HG03066 (cell line): ENCODE results near the gene COL9A2.

Source experiments
- ATAC-seq: cut with Tn5 transposase; IDR thresholded peaks from one replicate; pipeline ENCODE4 v1.9.1; 2021; ENCODE audit warnings: low read depth; ENCODE audit not compliant: unreplicated experiment

The COL9A2 gene

DNA sequence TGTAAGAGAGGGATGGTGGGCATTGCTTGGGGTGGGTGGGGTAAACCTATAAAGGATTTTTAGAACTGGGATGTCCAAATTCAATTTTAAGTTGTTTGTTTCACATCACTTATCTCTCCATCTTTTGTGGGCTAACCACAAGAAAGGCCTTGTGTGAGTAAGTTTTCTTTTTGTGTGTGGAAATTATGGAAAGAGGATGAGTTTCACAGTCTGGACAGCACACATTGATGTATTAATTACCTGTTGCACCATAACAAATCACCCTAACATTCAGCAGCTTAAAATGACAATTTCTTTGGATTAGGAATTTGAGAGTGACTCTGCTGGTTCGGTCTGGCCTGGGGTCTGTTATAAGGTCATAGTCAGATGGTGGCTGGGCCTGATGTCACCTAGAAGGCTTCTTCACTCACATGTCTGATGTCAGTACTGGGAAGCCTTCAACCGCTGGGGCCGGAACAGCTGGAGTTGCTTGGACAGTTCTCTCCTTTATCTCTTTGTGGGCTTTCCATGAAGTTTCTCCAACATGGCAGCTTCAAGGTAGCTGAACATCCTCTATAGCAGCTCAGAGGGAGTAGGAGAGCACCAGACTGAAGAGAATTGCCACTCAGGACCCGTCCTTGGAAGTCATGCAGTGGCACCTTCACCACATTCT lies 2.0 kb upstream of the COL9A2 start:
- ATAC-seq: no peak

DNA sequence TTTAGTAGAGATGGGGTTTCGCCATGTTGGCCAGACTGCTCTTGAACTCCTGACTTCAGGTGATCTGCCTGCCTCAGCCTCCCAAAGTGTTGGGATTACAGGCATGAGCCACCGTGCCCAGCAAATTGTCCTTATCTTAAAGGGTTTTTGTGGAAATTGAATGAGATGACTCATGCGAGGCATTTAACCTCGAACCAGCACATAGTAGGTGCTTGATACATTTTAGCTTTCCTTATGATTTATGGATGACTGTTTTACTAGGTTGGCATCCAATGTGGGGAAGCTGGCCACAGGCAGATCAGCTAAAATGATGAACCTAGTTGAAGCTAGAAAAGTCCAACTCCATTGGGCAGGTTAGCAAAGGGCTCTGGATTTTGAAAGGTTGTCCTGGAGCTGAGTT lies 1.4 kb upstream of the COL9A2 start:
- no peak for ATAC-seq

DNA sequence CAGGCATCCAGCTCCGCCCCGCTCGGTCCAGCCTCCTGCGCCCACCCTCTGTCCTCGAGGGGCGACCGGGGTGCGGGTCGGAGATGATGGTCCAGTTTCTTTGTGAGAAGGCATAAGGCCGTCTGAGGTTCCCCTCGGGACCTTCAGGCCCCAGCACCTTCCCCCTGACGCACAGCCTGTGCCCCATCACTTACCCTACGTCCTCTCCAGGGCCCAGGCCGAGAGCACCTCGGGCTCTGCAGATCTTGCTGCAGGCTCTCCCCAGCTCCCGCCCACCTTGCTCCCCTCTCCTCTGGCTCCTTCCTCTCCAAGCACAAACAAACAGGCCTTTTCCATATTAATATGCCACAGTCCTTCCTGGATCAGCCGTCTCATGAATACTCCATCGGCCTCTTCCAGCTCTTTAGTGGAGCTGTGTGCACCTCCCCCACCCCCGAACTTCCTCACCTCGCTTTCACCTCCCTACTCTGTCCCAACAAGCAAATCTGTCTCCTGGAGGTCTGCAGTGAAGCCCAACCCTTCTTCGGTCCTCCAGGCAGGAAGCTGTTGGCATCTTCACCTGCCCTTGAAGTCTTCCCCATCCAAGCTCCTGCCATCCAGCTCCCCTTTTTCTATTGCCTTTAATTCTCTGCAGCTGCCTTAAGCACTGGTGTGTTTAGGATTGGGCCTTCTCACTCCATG lies 448 bp upstream of the COL9A2 start:
- no peak for ATAC-seq

DNA sequence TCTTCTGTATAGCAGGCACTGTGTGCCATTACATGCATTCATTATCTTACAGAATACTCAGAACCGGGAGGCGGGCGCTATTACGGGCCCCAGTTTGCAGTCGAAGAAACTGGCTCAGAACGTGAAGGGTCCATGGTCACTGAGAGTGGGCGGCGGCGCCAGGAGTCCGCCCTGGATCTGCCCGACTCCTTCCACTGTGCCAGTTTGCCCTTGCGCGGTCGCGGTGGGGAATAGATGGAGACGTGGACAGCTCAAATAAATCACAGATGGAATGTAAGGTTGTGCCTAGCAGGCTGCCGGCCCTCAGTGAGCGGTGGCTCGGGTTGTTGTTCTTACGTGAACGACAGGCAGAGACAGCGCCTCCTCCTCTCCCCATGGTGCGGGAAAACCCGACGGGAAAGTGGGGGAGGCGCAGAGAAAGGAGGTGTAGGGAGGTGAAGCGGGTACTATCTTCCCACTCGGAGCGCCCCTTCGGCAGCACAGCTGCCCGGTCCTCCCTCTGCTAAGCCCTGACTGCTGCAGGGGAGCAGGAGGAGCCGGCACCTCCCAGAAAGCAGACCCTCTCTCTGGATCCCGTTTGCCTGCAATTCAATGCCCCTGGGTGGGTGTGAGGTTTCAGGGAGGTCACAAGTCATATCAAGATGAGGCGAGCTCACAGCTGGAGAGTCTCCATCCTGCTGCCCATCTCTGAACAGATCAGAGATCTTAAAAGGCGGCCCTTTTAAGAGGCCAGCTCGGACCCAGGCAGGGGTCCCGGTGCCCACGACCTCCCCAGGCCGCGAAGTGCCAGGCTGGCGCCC lies 1.1 kb downstream of the COL9A2 start:
- no peak for ATAC-seq

- no peak for ATAC-seq
Observed at GRCh38 chr1:40315239-40315794, 1.8 kb downstream of the COL9A2 start.

DNA sequence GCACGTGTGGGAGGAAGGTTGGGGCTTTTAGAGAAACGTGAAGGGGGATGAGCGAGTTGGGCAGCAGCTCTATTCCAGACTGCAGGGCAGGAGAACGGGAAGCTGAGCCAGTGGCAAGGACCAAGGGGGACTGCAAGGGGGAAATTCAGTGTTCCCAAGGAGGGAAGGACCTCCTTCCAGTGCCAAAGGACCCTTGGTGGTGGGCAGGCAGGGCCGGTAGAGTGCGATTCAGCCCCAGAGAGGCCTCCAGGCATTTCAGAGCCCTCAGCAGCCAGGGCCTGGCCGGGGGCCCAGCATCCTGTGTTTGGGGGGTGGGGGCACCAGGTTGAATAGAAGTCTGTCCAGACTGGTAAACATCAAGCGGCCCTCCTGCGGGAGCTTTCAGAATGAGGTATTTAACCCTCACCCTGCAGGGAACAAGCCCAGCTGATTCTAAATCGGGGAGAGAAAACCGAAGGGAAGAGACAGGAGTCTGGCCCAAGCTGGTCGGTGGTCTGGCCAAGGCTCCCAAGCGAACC lies 2.3 kb downstream of the COL9A2 start:
- no peak for ATAC-seq

DNA sequence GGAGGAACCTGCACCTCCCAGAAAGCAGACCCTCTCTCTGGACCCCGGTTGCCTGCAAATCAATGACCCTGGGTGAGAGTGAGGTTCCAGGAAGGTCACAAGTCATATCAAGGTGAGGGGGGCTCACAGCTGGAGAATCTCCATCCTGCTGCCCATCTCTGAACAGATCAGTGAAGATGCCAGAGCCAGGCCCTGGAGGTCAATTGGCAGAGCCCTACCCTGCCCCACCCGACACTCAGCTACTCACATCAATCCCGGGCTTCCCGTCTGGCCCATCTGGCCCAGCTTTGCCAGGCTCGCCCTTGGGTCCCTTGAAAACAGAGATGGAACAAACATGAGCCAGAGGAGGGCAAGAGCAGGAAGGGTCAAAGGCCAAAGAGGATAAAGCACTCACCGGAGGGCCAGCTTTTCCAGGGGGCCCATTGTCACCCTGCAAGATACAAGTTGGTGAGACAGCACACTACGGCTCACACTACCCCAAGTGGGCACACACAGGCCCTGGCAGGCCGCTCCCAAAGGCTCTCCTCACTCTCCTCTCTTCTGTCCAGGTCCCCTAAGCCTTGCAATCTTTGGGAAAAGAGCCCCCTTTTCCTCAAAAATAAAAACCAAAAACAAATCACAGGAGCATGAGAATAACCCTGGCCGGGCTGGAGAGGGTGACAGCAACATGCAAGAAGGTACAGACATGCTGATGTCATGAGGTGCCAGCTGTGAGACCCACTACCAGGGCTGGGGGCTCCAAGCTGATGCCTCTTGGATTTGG lies 2.9 kb downstream of the COL9A2 start:
- ATAC-seq: no peak

DNA sequence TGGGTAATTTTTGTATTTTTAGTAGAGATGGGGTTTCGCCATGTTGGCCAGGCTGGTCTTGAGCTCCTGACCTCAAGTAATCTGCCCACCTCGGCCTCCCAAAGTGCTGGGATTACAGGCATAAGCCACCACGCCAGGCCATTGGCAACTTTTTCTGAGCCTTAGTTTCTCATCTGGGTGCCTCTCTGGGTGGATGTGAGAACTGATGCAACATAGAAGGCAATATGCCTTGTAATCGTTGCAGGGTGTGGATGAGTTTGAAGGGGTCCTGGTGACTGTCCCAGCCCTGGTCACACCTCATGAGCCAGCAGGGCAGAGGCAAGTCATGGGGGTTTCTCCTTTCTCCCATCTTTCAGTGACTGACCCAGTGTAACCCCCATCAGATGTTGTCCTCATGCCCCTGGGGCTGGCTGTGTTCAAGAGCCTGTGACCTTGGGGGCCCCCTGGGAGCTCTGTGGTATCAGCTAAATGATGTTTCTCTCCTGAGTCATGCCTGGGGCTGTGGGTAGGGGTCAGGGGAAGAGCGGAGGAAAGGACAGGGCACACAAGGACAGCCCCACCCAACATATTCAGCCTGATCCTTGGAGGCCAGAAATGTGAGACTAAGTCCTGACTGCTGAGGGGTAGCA lies 3.6 kb downstream of the COL9A2 start:
- ATAC-seq: no peak

DNA sequence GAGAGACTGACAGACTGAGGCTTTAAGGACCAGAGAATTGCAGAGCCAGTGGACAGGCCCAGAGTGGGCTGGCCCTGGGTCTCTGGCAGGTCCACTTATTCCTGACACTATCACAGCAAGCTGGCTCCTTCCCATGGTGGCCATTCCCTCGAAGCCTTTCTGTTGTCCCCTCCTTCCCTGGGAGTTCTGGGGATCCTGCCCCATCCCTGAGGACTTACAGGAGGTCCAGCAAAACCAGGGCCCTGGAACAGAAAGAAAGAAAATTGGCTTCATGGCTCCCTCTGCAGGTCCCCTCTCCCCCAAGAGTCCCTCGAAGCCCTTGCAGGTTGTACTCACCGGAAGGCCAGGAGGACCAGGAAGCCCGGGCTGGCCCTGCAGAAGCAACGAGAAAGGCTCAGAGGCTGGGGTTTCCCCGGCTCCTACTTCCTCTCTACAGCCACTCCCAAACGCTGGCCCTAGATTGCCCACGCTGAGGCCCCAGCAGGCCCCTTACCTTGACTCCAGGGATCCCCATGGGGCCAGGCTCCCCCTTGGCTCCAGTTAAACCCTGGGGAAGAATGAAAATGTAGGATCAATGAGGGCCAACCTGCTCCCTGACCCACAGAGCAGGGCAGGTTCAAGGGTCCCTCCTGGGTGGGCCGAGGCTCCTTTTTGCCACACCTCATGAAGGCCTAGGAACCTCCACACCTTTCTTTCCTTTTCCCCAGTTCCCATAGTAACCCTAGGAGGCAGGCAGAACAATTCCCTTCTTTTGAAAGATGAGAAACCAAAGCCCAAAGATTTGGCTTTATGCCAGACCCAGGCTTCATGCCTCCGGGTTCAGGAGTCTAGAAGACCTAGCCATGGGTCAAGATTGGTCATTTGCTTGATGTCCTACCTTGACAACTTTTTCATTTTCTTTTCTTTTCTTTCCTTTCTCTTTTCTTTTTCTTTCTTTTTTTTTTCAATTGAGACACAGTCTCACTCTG lies 4.6 kb downstream of the COL9A2 start:
- peak; percentile 46 for ATAC-seq

DNA sequence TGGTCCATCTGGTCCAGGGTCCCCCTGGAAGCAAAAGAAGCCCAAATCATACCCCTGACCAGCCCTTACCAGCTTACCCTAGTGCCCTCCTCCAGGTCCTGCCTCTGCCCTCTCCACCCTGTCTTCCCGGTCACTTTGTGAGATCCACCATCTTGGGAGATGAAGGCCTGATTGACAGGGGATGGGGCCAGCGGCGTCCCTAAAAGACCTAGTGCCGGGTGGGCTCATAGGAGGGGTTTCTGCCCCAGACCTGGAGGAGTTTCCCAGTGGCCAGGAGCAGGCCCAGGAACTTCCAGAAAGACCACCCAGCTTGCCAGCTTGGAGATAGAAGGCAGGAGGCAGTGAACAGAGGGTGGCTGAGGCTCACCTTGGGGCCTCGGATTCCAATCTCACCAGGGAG lies 5.4 kb downstream of the COL9A2 start:
- no peak for ATAC-seq

DNA sequence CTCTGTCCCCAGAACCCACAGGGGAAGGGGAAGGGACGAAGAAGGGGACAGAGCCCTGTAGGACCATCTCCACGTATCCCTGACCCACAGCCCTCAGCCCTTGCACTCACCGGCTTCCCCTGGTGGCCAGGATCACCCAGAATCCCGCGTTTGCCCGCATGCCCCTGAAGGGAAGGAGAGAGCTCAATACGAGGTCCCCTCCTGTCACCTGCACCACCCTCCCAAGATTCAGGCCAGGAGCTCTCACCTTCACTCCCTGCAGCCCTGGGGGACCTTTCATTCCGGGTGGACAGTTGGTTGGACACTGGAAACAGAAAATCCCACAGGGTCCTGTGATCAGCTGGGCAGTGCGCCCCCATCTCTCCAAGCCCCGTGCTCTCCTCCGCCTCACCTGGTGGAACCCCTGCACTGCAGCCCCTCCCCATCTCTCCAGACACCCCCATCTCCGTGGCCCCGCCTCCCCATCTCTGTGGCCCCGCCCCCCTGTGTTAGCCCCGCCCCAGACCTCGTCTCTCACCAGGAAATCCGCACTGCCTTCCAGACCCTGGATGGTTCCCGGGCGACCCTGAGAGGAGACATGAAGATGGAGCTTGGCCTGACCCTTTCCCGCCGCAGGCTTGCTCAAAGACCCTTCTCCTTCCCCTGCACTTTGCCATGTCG lies 6.0 kb downstream of the COL9A2 start:
- no peak for ATAC-seq

DNA sequence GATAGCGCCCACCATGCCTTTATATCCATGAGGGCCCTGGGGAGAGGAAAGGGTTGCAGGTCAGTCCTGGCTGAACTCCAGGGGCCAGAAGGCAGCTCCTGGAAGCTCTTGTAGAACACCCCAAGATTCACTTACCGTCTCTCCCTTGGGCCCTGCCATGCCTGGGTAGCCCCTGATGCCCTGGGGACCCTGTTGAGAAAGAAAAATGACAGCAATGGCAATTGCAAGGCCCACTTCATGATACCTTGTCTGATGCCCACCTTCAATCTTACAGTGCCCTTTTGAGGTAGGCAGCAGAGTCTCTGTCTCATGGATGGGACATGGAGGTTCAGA lies 7.0 kb downstream of the COL9A2 start:
- no peak for ATAC-seq

- ATAC-seq: no peak
Observed at GRCh38 chr1:40309374-40310128, 7.5 kb downstream of the COL9A2 start.

- no peak for ATAC-seq
Observed at GRCh38 chr1:40308036-40308727, 8.9 kb downstream of the COL9A2 start.

GRCh38 chr1:40307186-40307585 lies 9.9 kb downstream of the COL9A2 start:
- no peak for ATAC-seq

GRCh38 chr1:40306296-40306695 lies 10.8 kb downstream of the COL9A2 start:
- no peak for ATAC-seq

DNA sequence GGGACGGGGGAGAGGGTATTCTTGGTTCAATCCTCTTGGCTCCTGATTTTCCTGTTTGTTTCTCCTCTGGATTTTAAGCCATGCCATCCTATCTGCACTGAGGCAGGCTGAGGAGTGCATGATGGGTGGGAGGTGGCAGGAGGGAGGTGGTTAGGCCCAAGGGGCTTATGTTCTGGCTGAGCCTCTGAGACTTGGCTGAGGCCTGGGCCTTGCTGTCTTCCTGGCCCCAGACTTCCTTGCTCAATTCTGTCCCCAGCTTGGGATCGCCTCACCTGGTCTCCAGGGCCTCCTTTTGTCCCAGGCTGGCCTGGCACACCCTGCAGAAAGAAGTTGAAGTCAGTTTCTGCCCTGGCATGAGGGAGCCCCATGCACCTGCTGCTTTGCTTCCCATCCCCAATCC lies 11.2 kb downstream of the COL9A2 start:
- no peak for ATAC-seq
